Caki2 (cell line): ENCODE data around the gene SH3RF2. TPM values are rescaled to one million over a fixed set of nuclear protein-coding genes. Genes with fewer than 3 reads are reported as not detected.

ENCODE experiments used
- DNase-seq: peaks from one replicate; pipeline ENCODE4 v3.0.0-alpha.2; 2015; ENCODE audit warnings: low read depth
- in situ Hi-C: cut with HindIII; loops from 2 replicates; pipeline ENCODE4 v1.10.0; 2016; ENCODE audit warnings: low sequenced_read_pairs, low pct_unique_long_range_greater_than_20kb, mixed read lengths
- total RNA-seq: library from RNA; depleted of rRNA; stranded (reverse); fragments of >200 nt; shearing (Covaris generic); gene quantifications from 2 replicates; pipeline ENCODE4 v1.2.3, GENCODE V29; 2014; ENCODE audit warnings: low replicate concordance

Gene SH3RF2
- total RNA-seq, 1 experiment from 2014 or later, result 11.0 TPM

DNA sequence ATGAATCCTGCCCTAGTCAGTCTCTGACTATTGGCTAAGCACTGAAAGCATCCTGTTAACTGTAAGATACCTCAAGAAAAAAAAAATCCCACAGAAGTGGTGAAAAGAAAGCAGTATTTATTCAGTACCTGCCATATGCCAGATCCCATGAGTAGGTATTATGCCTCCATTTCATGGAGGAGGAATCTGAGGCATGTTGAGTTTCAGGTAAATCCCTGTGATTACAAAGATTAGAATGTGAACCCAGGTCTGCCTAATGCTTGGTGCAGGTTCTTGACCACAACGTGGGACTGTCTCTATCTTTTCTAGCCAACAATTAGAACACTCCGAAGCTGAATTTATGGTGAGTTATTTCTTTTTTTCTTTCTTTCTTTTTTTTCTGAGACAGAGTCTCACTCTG lies 30.9 kb downstream of the SH3RF2 start:
- DNase-seq, result no peak
- in situ Hi-C loops, result no loop called here

DNA sequence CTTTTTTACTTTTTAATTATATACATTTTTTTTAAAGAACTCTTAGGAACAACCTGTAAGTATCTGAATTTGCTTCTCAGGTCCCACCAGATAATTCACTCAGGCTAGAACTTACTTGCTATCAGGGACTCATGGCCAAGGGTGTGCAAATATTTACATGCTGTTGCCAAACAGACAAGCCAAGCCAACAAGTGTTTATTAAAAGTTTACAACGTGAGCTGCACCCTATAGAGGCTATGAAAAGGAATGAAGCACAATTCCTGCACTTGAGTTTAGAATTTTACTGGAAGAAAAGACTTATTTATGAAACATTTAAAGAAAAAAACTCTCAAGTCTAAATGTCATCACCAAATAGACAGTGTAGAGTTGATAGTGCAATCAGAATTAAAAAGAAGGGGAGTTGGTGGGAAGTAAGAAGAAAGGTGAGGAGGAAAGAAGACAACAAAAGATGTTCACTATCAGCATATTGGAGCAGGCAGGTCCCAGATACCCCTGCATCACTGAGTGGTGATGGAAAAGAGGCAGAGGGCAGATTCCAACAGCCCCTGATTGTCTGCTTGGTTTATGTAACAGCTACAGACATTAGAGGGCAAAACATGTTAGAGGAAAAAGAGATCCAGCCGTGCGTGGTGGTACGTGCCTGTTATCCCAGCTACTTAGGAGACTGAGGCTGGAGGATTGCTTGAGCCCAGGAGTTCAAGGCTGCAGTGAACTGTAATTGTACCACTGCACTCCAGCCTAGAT lies 32.8 kb downstream of the SH3RF2 start:
- no peak for DNase-seq
- in situ Hi-C loops, result no loop called here

DNA sequence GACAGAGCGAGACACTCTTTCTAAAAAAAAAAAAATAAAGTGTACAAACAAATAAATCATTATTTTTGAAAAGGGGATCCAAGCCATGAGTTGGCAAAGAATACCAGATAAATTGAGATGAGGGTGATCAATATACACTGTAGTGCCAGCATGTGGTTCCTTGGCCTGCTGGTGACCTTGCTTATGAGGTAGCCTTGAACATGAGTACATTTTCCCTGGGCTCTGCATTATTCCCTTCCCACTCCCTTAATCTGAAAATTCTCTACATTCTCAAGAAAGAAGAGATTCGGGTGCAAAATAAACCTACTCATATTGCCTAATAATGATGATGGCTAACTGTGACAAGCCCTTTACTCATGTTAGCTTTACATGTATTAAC lies 33.3 kb downstream of the SH3RF2 start:
- in situ Hi-C loops, result no loop called here
- no peak for DNase-seq

DNA sequence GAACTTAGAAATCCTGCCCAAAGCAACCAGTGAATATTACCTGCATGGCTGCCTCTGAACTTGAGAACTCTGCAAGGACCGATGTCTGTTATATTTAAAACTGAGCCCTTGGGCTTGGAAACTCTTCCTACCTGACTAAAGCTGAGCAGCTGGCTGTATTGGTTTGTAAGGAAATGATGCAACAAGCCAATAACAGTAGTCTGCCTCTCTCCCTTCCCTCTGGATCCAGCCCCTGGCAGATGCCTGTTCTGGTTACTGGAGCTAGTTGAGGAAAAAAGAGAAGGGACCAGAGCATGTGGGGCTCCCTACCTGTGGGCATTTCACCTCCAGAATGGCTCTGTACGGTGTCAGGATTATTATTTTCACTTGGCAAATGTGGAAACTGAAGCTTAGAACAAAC lies 34.7 kb downstream of the SH3RF2 start:
- no peak for DNase-seq
- in situ Hi-C loops, result no loop called here

DNA sequence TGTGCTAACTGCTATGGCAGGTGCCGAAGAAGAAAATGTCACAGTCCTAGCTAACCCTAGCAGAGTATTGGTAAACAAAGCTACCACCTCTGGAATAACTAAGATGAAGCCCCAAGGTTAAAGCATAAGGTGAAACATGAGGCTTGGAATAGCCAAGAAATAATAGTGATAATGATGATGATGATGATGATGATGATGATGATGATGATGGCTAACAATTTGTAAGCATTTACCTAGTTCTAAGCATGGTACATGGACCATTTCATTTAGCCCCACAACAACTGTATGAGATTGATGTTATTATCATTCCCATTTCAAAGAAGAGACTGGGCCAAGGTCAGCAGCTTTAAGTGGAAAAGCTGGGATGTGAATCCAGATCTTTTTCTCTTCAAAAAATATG lies 35.3 kb downstream of the SH3RF2 start:
- in situ Hi-C loops, result no loop called here
- no peak for DNase-seq

DNA sequence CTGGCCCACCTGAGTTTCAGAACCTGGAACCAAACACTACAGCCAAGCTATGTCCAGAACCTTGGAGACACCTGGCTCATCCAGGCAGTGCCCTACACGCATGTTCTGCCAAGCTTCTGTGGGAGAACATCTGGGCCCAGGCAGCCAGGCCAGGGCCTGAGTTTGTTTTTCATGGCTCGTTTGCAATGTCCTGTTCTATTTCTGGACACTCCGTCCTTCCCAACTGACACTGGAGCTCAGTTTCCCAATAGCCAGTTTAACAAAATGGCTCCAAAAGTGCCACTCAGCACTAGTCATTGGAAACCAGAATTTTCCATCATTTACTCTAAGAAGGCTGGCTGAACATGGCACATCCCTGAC lies 38.6 kb downstream of the SH3RF2 start:
- in situ Hi-C loops, result no loop called here

DNA sequence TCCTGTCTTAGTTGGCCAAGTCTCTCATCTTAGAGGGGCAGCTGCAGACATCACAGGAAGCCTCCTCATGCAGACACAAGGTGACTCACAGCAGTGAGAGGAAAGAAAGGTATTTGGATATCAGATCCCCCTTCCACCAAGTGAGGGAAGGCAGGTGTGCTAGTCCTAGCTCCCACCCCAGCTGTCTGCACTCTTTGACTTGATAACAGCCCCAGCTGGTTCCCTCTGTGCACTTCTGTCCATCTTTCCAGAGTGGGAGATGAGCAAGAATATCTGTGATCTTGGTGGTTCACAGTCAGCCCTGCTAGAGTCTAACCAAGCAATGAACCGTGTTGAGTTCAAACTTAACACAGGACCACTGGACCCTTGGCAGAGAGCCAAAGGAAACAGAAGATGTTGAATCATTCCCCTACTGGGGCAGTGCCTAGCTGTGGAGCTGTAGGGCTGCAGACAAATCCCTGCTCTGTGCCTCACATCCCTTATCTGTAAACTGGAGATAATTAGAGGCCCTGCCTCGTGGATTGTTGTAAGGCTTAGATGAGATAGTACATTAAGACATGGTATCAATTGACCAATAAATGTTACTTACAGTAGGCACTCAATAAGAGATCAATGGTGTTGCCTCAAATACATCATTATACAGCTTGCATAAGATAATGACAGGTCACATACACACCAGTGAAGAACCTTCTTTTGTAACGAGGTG lies 39.1 kb downstream of the SH3RF2 start:
- in situ Hi-C loops, result no loop called here
- DNase-seq, result peak; percentile 94

More for the DNA sequence above, 38.6 kb downstream of the SH3RF2 start:
- no peak for DNase-seq

DNA sequence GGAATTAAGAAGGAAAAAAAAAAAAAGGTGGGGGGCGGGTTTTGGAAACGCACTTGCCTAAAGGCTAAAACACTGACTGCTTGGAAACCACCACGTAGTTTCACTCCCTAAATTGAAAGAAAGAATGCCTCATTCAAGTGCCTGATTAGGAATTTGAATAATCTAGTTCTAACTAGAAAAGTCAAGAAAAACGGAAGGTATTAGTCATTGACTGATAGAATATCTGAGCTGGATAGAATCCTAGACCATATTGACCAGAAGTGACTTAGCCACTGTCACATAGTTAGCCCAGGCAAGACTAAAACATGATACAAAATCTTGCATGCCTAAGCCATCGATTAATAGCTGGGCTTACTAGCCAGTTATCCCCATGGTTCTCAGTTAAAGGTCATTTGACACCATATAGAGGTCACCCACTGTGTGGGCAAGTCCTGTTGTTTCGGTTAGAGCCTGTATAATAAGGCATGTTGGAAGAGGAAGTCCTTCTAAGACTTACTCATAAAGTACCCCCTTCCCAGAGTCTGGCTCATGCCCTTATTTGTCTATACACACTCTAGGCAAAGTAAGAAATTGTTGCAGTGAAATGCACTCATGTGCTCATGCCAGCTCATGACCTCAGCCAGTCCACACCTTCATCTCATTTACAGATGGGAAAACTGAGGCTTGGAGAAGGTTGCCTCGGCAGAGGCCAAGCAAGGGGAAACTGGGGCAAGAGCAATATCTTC lies 40.2 kb downstream of the SH3RF2 start:
- DNase-seq, result peak; percentile 37
- in situ Hi-C loops, result no loop called here

DNA sequence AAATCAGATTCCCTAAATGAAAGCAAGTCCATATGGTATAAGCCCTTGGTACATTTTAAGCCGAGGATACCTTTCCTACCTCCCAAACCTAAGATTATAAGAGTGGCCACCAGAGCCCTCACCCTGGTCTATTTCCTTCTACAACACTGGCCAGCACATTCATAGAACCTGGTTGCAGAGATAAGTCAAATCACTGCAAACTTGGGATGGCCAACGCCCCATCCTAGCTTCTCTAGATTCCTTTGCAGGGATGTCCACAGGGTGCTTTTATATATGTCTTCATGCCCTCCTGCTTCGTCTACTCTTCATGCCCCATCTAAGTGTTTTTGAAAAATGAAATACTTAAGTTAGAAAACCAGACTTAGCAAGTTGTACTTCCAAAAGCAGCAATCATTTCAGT lies 41.8 kb downstream of the SH3RF2 start:
- no peak for DNase-seq
- in situ Hi-C loops, result no loop called here

DNA sequence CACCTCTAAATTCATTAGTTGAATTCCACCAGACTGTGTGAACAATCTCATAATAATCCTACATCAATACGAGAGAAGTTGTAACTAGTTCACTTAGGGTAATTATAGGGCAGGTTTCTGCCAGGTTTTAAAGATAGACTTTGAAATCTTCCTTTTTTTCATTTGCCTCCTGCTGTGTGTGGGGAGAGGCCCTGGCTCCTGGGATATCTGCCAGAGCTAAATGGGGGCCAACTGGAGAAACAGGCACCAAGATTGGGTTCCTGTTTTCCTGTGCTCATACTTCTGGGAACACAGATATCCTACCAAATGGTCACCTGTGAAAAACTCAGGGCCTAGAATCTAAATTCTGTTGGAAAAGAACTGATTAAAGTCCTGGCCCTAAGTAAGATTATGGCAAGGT lies 42.3 kb downstream of the SH3RF2 start:
- in situ Hi-C loops, result no loop called here
- DNase-seq, result no peak

DNA sequence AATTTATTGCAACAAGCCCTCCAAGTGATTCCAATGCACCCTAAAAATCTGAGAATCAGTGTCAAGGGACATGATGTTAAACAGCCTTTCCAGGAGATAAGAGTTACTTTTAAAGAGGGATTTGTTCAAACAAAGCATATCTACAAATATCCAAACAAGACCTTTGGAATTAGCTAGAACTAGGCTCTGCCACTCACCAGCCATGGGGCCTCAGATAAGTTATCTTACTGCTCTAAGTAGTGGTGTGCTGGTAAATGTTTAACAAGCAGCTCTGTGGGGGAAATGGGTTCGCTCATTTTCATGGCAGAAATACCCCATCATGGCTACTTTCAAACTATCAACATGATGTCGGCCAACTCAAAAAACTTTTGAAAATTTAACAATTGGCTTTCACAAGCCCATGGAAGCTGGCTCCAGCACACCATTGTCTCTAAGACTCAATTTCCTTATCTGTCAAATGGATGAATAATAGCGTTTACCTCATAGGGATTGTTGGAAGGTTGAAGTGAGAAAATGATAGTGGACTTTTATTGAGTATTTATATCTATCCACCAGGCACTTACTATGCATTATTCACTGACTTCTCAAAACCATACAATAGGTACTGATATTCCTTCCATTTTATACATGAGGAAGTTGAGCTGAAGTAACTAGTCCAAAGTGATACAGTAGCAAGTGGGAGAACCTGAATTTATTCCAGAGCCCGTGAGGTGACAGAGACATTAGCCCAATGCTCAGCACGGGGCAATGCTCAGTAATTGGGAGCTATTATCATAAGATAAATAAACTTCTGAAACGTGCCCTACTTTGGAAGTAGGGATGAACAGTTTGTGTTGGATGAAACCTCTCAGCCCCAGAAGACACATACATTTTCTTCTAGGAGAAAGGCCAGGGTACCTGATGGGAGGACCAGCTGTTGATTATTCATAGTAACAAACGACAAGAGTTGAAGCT lies 43.2 kb downstream of the SH3RF2 start:
- in situ Hi-C loops, result no loop called here
- no peak for DNase-seq

DNA sequence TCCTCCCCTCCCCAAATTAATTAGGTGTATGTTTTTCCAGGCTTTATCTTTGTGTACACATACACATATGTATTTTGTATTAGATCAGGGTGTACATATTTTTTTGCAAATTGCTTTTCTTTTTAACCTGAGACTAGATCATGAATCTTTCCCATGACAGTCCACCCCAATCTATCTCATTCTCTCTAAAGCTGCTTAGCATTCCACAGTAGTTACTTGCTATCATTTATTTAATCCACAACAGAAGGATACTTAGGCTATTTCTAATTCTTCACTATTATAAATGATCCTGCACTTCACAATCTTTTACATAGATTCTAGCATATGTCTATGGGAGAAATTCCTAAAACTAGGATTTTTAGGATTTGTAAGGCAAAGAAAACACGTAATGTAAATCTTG lies 43.9 kb downstream of the SH3RF2 start:
- in situ Hi-C loops, result no loop called here

DNA sequence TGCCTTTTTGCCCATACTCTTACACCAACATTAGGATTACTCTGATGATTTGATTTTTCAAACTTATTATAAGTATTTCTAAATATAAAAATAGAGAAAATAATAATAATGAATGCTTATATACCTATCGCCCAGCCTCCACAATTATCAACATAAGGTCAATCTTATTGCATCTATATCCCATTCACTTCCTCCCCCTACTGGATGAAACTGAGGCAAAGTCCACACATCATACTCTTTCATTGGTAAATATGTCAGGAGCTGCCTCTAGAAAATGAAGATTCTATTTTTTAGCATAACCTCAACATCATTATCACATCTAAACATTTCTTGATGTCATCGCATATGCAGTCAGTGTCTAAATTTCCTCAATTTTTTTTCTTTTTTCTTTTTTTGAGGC lies 44.3 kb downstream of the SH3RF2 start:
- in situ Hi-C loops, result no loop called here
- DNase-seq, result no peak

More for the DNA sequence above, 43.9 kb downstream of the SH3RF2 start:
- no peak for DNase-seq

DNA sequence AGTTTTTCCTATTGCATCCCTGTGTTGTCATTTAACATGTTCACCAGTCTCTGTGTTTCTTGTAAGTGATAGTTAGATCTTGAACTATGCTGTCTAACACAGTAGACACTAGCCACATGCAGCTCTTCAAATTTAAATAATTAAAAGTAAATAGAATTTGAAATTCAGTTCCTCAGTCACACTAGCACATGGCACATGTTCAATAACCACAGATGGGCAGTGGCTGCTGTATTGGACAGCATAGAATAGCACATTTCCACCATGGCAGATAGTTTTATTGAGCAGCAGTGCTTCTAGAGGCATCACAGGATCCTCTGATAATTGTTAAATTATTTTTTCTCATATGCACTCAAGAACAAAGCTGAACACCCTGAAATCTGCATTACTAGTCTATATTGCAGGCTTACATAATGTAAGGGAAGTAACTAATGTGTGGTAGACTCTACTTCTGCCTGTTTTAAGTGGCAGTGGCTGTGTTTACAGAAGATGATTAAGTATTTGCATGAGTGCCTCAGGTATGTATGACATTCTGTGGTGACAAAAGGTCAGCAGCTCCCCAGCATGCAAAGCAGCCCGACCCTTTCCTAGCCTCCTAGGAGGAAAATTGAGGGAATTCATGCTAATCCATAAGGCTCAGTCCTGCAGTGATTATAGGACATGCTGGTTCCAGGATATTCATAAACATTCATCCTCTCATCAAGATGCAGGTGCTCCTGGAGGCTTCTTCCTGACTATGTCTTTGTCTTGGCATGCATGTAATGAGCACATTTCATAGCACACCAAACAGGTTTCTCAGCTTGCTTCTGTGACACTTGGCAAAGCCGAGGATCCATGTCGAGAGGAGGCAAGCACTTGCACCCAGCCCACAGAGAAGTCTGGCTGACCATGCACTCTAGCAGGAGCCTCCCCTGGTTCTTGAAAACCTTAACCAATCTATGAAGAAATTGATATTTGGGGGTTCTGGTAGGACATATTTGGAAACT lies 45.5 kb downstream of the SH3RF2 start:
- in situ Hi-C loops, result no loop called here

DNA sequence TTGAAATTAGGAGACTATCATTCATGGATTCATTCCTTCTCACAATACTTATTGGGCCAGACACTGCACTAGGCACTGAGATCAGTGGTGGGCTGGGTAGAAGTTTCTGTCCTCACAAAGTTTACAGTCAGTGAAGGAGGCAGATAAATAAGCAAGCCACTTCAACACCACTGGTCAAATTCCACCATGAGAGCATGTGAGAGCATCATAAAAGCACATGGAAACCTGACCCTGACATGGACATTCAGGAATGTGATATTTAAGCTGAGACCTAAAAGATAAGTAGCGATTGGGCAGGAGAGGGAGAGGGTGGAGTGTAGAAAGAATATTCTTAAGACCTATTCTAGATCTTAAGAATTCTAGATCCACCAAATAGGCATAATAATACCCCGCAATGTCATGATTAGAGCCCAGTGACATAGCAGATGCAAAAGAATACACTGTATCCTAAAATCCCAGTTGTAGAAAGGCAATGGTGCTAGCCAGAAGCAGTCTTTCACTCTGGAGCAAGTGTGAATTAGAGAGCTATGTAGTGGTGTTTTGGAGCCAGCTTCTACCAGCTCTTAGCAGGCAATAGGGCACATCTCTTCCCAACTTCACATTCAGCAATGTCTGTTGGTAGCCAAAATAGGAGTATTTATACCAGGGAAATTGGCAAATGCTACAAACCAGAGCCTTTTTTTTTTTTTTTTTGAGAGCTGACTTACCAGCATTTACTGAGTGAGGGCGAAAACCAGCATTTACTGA lies 46.4 kb downstream of the SH3RF2 start:
- in situ Hi-C loops, result no loop called here
- no peak for DNase-seq

More for the DNA sequence above, 45.5 kb downstream of the SH3RF2 start:
- peak; percentile 85 for DNase-seq

DNA sequence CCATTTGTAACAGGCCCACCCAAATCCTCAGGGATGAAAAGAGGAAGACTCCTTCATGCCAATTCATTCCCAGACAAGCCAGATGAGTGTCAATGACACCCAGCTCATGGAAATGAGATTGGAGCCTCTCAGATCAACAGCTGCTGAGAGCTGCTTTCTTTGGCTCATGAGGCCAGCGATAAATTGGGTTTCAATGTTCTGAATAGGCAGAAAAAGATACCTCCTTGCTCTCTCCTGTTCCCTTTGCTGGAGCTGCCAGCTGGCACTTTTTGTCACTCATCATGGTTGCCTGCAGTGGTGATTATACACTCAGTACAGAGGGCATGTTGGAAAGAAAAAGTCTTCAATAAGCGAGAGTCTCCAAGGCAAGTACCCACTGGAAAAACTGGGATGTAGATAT lies 47.1 kb downstream of the SH3RF2 start:
- in situ Hi-C loops, result no loop called here
- no peak for DNase-seq

DNA sequence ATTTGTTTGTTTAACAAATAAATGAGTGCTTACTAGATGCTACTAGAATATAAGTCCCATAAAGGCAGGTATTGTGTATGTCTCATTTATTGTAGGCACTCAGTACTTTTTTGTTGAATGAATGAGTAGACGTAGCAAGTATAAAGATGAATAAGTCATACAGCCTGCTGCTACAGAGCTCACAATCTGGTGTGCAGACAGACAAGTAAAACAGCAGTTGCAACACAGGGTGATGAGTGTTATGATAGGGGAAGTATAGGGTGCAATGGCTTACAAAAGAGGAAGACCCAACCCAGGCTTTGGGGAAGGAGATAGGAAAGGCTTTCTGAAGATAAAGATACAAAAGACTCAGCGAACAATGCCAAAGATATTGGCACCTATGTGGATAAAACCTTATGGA lies 47.7 kb downstream of the SH3RF2 start:
- no peak for DNase-seq
- in situ Hi-C loops, result no loop called here
